ENCODE data around the gene PRICKLE1. TPM values are rescaled to one million over a fixed set of nuclear protein-coding genes. Genes with fewer than 3 reads are reported as not detected.

PRICKLE1 gene
- 3.9 and 5.1 TPM in 2 replicates for total RNA-seq (2014; rRNA removed; shearing (Covaris generic))

DNA sequence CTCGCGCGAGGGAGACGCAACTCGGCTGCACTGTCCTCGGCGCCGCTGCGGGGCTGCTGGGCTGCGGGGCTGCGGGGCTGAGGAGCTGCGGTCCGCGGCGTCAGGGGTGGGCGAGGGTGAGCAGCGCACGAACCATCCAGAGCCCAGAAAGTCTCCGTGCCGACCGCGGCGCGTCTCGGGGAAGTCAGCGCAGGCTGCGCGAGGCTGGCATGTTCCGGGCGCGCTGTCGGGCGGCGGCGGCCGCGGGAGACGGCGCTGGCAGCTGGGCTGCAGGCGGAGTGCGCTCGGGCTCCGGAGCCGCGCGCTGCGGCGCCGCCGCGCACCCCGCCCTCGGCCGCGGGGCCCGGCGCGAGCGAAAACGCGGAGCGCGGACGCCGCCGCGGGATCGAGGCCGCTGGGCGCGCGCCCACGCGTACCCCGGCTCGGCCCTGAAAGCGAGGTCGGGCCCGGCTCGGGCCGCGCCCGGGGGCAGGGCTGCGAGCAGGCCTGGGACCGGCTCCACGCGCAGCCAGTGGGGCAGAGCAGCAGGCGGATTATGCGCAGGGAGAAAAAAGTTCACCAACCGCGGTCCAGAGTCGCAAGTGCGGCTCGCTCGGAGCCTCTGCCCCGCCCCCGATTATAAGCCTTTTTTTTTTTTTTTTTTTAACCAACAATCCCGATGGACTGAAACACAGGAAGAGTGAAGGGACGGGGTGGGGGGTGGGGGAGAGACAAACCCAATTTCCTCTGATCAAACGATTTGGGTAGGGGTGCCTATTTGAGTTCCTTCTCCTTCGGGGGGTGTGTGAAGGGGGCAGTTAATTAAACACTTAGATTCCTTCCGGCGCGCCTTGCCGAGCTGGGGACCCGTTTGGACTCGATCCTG lies at the start of gene PRICKLE1:
Gene PRICKLE1 (minus strand): TSS at position 282 of the 865 bp plus-strand sequence. CDS start 117,230 bp downstream, outside the sequence.
- DNase-seq (ENCODE audit: low read depth): no peak

DNA sequence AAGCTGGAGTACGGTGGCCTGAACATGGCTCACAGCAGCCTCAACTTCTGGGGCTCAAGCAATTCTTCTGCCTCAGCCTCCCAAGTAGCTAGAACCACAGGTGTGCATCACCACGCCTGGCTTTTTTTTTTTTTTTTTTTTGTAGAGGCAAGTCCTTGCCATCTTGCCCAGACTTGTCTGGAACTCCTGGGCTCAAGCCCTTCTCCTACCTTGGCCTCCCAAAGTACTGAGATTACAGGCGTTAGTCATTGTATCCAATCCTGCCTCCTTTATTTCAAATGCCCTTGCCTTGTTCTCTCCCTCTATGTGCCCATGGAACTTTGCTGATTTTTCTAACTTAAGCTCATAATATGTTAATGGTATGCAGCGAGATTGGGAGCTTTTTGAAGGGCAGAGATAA lies 49.2 kb upstream of the PRICKLE1 start:
- DNase-seq (ENCODE audit: low read depth): no peak

DNA sequence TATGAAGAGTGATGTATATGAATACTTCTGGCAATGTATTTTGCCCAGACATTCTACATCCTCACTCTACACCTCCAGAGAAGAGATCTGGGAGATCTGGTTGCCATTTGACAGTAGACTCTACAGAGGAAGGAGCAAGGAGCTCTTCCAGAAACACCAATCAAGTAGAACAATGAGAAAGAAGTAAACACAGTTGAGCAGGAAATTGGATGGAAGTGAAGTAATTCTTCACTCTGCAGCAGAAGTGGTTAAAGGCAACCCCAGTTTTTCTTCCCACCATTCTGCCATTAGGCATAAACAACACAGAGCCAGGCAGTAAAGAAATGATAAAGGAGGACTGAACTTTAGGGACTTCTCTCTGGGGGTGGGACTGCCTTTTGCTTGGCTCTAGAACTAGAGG lies 48.5 kb upstream of the PRICKLE1 start:
- no peak for DNase-seq (ENCODE audit: low read depth)

DNA sequence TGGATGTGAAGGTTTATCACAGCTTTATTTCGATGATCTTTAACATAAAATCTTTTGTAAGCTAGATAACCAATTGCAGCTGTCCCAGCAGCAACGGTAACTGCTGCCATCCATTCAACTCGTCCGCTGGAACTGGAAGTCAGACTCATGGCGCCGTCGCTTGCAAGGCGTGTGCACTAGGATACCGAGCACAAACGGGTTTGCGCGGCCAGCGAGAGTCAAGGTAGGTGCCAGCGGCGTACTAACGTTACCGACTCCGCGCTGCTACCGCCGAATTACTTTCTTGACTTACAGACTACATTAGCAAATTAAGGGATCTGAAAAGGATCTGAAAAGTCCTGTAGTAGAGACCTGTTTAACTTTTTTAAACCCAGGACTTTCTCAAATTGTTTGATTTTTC lies 47.4 kb upstream of the PRICKLE1 start:
- no peak for DNase-seq (ENCODE audit: low read depth)

DNA sequence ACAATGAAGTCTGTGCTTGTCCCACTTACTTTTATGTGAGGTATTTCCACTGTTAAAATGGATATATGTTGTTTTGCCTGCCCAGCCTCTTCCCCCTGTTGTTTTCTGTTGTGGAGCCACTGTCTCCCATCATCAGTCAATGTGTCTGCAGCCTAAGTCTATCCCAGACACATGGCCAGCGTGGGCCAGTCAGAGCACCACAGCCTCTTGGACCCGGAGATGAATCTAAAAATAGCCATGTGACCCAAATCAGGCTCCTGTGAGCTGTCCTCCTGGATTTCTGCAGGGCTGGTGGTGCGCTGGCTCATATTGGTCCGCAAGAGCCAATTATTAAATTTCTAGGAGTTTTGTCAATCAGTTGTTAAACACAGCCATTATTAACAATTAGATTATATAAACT lies 44.0 kb upstream of the PRICKLE1 start:
- DNase-seq (ENCODE audit: low read depth): no peak

DNA sequence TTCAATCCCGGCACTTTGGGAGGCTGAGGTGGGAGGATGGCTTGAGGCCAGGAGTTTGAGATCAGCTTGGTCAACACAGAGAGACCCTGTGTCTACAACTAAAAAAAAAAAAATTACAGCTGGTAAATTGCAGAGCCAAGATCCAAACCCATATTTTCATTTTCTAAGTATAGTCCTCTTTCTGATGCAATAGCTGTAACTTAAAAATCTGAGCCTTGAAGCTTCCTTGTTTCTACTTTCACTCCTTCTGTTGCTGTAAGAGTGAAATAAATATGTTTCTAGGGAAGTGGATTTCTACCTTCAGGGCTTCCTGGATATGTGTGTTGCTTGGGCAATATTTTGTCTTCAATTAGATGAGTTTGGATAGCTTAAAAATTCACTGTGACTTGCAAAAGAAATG lies 42.0 kb upstream of the PRICKLE1 start:
- no peak for DNase-seq (ENCODE audit: low read depth)

DNA sequence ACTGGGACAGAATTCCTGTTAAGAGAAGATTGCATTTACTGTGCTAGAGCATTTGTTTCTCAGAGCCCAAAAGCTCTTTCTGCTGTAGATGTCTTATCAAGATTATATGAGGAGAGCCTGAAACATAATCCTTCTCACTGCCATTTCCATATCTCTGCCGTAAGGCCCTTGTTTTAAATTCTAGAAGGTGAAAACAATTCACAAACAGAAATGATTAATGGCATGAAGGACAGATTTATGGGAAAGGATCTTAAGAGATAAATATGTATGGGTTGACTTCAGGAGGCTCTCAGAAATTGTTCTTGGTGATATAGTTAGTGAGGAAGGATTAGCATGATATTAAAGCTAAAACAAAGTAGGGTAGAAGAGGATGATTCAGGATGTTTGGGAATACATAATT lies 40.8 kb upstream of the PRICKLE1 start:
- DNase-seq (ENCODE audit: low read depth): no peak

DNA sequence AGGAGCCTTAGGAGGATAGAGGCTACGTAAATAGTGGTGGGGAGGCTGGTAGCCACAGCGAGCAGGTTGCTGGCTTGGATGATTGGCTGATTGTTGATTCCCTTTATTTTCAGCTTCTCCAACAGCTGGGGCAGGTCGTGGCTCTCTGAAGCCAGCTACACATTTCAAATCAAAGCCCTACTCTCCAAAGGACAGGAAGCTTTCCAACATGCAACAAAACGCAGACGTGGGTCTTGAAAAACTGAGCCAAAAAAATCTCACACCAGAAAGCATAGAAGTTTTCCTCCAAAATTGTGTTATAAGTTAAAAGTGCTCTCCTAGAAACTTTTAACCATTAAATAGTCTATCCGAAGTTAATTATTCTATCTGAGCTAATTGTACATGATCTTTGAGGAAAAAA lies 37.6 kb upstream of the PRICKLE1 start:
- no peak for DNase-seq (ENCODE audit: low read depth)

DNA sequence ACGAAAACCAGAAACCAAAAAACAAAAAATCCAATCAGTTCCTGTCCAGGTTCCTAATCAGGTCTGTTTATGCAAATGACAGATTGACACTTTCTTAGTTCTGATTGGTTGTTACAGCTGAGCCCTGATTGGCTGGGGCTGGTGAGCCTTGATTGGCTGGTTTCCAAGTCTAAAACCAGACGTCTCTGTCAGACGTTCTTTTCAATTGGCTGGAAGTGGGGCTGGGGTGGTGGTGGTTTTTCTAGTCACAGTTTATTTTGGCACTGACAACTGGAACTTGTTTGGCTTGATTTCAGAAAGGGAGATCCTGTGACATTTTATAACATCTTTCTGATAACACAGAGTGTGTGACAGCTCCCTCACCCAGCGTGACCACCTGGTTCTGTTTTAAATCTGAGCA lies 36.1 kb upstream of the PRICKLE1 start:
- DNase-seq (ENCODE audit: low read depth): peak; percentile 16

DNA sequence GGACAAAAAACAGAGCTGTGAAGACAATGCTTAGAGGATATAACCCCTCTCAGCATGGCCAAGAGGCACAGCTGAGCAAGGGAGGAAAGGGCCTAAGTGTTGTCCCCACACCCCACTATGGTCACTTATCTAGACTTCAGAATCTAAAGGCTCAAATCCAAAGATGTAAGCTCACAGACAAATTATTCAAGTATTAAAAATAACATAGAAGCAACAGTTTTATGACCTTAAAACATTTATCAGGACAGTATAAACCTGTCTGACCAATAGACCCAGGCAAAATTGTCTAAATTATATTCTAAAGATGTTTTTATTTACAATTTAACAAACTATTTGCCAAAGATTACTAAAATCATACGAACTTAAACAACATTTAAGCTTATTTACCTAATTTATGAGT lies 28.1 kb upstream of the PRICKLE1 start:
- peak; percentile 21 for DNase-seq (ENCODE audit: low read depth)

DNA sequence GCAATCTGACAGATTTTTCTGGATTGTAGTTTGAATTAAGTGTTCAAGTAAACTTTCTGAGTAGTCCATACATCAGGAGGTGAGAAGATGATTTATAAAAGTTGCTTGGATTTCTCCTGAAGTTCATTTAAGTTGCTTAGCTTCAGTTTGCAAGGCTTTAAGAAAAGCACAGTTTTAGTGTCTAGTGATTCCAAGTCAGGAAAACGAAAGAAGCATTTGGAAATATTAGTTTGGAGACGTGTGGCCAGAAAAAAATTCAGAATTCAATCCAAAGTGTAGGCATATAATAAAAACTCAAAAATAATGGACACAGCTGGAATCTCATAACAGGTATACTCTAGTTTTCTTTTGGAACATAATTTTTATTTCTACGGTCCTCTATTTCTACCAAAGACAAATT lies 25.5 kb upstream of the PRICKLE1 start:
- no peak for DNase-seq (ENCODE audit: low read depth)

DNA sequence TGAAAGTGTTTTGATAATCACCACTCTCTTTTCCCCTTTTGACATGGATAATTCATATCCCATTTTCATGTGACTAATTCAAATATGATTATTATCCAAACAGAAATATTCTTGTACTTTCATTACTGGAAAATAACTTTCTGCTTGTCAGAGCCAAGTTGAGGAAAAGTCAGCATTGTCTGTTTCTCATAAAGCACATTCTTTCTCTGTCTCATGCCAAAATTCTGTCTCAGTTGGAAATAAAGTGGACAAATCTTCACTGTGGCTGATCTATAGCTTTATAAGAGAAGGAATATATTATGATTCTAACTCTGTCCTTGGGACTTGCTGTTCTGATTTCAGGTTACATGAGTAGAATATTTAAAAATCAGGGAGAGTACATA lies 22.7 kb upstream of the PRICKLE1 start:
- DNase-seq (ENCODE audit: low read depth): no peak

DNA sequence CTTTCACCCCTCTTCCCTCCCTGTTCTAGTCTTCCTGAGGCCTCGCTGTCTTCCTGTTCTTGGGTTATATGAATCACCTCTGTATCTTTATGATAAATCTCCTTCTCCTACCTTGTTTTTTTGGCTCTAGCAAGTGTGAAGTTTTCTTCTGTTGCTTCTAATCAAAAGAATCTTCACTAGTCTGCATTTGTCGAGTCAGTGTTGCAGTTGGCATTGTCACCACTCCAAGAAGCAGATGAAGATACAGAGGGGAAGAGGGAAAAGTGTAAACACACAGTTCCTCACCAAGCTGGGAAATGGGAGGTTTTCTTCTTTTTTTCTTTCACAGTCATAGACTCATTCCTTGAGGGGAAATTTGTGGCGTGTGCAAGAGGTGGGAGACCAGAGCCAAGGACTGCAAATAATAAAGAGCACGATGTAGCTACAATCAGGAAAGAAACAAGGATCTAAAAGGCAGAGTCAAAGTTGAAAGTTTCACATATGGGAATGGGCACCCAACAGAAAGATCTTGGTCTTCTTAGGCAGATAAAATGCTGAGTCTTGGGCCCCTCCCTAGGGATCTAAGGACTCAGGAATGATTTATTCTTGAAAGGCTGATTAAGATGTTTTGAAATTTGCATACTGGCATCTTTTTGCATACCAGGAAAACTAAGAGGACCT lies 22.2 kb upstream of the PRICKLE1 start:
- DNase-seq (ENCODE audit: low read depth): peak; percentile 46

DNA sequence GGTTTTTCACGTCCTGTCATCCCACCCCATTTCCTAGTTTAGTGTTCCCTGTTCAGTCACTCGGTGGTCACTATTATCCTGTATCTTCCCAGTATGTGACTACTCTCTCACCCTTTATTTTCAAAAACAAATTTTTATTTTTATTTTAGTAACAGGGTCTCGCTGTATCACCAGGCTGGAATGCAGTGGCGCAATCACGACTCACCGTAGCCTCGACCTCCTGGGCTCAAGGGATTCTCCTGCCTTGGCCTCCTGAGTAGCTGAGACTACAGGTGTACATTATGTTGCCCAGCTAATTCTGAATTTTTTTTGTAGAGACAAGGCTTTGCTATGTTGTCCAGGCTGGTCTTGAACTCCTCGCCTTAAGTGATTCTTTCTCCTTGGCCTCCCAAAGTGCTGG lies 20.1 kb upstream of the PRICKLE1 start:
- DNase-seq (ENCODE audit: low read depth): peak; percentile 49

DNA sequence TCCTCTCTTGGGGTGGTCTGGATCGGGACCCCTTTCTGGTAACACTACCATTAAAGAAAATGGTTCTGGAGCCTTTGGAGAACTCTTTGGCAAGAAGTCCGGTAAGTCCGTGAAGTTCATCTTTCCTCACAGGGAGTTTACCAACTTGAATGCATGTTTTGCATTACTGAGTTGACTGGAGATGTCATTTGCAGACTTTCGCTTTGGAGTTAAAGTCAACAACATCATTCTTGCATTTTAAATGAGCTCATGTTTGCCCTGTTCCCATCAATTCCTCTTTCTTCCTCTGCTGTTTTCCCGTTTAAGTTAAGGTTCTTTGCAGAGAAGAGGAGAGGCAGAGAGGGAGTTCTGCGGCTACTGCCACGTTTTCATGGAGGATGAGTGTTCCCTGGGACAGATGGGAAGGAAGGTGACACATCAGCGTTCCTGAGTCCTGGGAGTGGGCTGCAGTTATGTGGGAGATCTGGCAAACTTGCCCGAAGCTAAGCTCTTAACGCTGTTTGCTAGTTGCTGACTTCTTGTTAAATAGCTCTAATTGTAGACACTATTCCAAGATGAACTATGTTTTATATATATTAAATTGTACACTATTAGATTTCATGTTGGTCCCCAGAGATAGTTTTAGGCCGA lies 18.8 kb upstream of the PRICKLE1 start:
- DNase-seq (ENCODE audit: low read depth): no peak

DNA sequence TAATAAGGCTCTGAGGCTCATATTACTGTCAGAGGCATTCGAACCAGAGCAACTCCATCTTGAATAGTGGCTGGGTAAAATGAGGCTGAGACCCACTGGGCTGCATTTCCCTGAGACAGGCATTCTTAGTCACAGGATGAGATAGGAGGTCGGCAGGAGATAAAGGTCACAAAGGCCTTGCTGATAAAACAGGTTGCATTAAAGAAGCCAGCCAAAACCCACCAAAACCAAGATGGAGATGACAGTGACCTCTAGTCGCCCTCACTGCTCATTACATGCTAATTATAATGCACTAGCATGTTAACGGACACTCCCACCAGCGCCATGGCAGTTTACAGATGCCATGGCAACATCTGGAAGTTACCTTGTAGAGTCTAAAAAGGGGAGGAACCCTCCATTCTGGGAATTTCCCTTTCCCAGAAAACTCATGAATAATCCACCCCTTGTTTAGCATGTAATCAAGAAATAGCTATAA lies 18.1 kb upstream of the PRICKLE1 start:
- no peak for DNase-seq (ENCODE audit: low read depth)

DNA sequence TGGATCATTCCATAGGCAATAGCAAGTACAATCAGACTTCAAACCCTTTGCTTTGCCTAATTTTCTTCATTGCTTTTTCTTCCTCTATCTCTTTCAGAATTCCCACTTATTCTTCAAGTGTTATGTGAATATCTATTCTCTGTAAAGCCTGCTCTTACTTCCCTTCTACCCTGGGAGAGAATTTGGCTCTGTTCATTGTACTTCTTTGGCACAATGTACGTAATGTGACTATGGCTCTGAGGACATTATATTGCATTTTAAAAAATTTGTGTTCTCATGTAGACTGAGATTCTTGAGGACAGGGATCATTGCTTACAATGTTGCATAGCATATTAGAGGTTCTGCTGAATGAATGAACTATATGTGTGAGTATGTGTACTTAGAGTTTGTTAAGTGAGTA lies 16.9 kb upstream of the PRICKLE1 start:
- DNase-seq (ENCODE audit: low read depth): no peak

DNA sequence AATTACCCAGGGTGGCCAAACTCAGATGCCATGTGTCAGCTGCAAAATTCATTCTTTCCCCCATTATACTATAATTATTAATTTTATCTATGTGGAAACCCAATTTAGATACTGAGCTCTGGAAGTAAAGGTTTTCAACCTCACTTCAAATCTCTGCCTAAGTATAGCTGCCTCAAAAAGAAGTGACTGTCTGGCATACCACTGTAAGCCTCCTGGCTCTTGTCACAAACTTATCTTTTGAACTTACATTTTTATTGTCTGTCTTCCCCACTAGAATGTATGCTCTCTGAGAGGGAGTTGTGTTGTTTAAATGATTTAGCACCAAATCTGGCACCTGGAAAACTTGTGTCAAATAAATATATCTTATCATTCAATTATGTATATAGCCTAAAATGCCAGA lies 16.1 kb upstream of the PRICKLE1 start:
- no peak for DNase-seq (ENCODE audit: low read depth)

DNA sequence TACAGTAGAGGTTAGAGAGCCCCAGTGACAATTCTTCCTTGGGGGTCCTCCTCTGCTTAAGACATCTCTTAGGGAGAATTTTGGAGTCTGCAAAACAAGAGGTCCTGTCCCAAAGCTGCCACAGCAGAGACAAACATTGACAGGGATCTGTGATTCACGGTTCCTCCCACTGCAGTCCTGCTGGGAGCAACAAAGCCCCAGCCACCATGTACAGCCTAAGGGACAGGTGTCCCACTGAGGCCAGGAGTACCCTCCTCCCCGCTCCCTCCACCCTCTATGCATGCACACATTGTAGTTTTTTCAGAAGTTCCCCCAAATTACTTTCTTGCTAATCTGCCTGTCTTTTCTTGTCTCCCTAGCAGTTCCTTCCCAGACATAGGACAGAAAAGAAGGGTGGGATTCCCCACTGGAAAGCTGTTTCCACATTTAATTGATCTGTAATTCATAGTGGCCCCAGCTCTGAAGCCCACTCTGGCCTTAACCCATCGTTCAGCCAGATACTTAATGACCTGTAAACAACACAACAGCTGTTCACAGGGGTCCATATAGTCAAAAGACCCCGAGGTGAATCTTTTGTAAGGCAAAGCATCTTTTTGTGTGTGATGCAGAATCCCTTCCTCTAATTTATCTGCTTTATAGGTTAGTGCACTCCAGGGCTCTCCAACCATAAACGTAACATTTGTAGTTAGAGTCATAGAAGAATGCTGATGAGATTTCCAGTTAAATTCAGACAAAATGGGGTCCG lies 13.9 kb upstream of the PRICKLE1 start:
- DNase-seq (ENCODE audit: low read depth): no peak

DNA sequence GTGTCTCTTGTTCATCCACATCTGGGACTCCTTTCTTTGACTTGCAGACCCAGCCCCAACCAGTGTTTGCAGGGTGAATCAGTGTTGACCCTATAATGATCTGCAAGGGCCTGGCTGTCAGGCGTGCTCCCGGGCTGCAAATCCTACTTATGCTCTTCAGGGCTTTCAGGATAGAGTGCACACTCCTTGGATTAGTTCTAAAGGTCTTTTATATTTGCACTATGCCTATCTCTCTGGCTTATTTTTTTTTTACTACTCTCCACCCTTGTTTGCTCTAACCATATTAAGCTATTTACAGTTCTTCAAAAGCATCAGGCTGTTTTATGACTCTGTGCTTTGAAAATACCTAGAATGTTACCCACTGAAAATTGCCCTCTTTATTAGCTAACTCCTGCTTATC lies 4.3 kb upstream of the PRICKLE1 start:
- no peak for DNase-seq (ENCODE audit: low read depth)

DNA sequence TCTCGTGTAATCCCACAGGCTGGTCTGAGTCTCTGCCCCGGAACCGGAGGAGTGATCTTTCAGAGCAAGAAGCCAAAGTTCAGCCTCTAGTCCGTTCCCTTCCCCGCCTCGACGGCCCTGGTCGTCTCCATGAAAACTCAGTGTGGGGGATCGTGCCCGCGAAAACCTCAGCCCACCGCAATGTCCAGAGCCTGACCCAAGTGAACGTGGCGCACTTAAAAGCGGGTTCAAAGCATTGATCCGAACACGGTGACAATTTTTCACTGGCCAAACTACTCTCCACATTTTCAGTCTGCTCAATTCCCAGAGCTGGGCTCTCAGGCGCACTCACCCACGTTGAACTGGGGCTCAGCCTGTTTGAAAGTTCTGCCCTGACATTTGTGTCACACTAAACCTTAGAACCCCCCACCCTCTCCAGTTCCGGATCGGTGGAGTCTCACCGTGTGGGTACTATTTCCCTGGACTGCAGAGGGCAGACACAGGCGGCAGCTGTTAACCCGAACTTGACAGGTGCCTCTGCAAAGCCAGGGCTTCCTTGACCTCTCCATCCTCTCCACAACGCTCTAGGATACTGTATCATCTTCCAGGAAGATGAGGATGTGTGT lies 886 bp upstream of the PRICKLE1 start:
- no peak for DNase-seq (ENCODE audit: low read depth)

Data from M059J (cell line).